HepG2 (cell line): Measurements from ENCODE around the gene LITAF. TPM values are rescaled to one million over a fixed set of nuclear protein-coding genes. Genes with fewer than 3 reads are reported as not detected.

Source experiments
- ATAC-seq: fragments of 200-7000 bp; cut with Tn5 transposase; 3 replicates; pipeline ENCODE4 v1.9.1; 2020; ENCODE audit warnings: mild to moderate bottlenecking, moderate library complexity
- BruUV-seq: library from RNA; stranded (reverse); fragments of 400-500 nt; replicated peaks from 2 replicates; lab custom pipeline; 2021; lab: Mats Ljungman, UMichigan
- CTCF ChIA-PET: fragments of 300-600 bp; formaldehyde crosslinking; extraction: SDS; loops from one replicate; lab custom pipeline; 2021; ENCODE audit warnings: low total read pairs, inconsistent platforms, low intra/inter-chr PET ratio; lab: Yijun Ruan, JAX
- POLR2A ChIA-PET: fragments of 350-600 bp; sonication (Branson Sonifier 250); formaldehyde crosslinking; loops from one replicate; lab custom pipeline; 2020; ENCODE audit warnings: antibody characterized with exemption, inconsistent platforms; lab: Yijun Ruan, JAX
- DNase-seq: peaks from one replicate; pipeline ENCODE4 v3.0.0-alpha.2; 2015; ENCODE audit warnings: low spot score
- FAIRE-seq: peaks from 3 replicates; lab custom pipeline; 2011; peaks lifted over from hg19 to GRCh38; lab: Jason Lieb, UNC
- H2AFZ ChIP-seq: one replicate; pipeline ENCODE4 v1.6.1; 2011; ENCODE audit warnings: low read length, inconsistent platforms
- H3K27ac ChIP-seq: fragments of 300-600 bp; 3 replicates; pipeline ENCODE4 v1.8.0; 2011; ENCODE audit warnings: mixed run types, mild to moderate bottlenecking, mixed read lengths, low read length, inconsistent platforms; ENCODE audit not compliant: insufficient read depth; ENCODE audit errors: extremely low read length
- H3K27me3 ChIP-seq, 2 experiments: fragments of 200-600 bp in 1 of 2; 2 replicates in 1 of 2; 3 replicates in 1 of 2; pipeline versions ENCODE4 v1.6.0 to v1.8.0; 2011; ENCODE audit warnings: low read length in 2 of 2, mild to moderate bottlenecking in 2 of 2, moderate library complexity in 2 of 2, inconsistent platforms in 1 of 2; ENCODE audit not compliant: insufficient read depth in 2 of 2, control insufficient read depth in 1 of 2
- H3K36me3 ChIP-seq, 2 experiments: fragments of 200-600 bp in 1 of 2; replicated peaks in 1 of 2; 2 replicates in 1 of 2; 3 replicates in 1 of 2; pipeline versions ENCODE4 v1.5.1 to v1.8.0; 2011; ENCODE audit warnings: low read length in 2 of 2, inconsistent platforms in 1 of 2; ENCODE audit not compliant: insufficient read depth in 2 of 2, control insufficient read depth in 1 of 2
- H3K4me1 ChIP-seq: 2 replicates; pipeline ENCODE4 v1.5.1; 2012; ENCODE audit warnings: low read length, inconsistent platforms; ENCODE audit not compliant: insufficient read depth
- H3K4me2 ChIP-seq: 2 replicates; pipeline ENCODE4 v1.6.0; 2011; ENCODE audit warnings: low read depth, low read length, inconsistent platforms
- H3K4me3 ChIP-seq, 3 experiments: fragments of 200-600 bp in 1 of 3; sonication (generic), shearing (Covaris generic) in 1 of 3; replicated peaks in 1 of 3; 2 replicates each; pipeline ENCODE4 v1.5.1; 2011 to 2016; ENCODE audit warnings: low read length in 3 of 3, inconsistent platforms in 2 of 3, low read depth in 2 of 3, mild to moderate bottlenecking in 2 of 3, control low read depth in 1 of 3, mixed read lengths in 1 of 3; ENCODE audit not compliant: insufficient read depth in 1 of 3
- H3K79me2 ChIP-seq: one replicate; pipeline ENCODE4 v1.6.1; 2011; ENCODE audit warnings: low read length, inconsistent platforms; ENCODE audit not compliant: insufficient read depth
- H3K9ac ChIP-seq: 2 replicates; pipeline ENCODE4 v1.6.0; 2011; ENCODE audit warnings: mild to moderate bottlenecking, low read depth, low read length, inconsistent platforms; ENCODE audit not compliant: insufficient read depth
- H3K9me3 ChIP-seq: 2 replicates; pipeline ENCODE4 v1.5.1; 2012; ENCODE audit warnings: mild to moderate bottlenecking, low read length
- H4K20me1 ChIP-seq: 2 replicates; pipeline ENCODE4 v1.6.0; 2011; ENCODE audit warnings: inconsistent platforms, mild to moderate bottlenecking, low read length, moderate library complexity; ENCODE audit not compliant: insufficient read depth
- CBX5 ChIP-seq: sonication (generic); formaldehyde crosslinking; IDR thresholded peaks from 2 replicates; pipeline ENCODE4 v1.4.0; 2020; ENCODE audit warnings: missing genetic modification reagents, borderline replicate concordance
- ETV6 ChIP-seq: sonication (generic); formaldehyde crosslinking; conservative IDR thresholded peaks from 2 replicates; pipeline ENCODE4 v1.4.0; 2020; ENCODE audit warnings: missing genetic modification reagents
- HDAC1 ChIP-seq: sonication (generic); formaldehyde crosslinking; IDR thresholded peaks from 2 replicates; pipeline ENCODE4 v1.5.1; 2020; ENCODE audit warnings: mild to moderate bottlenecking, missing genetic modification reagents
- MAZ ChIP-seq, 2 experiments: sonication (generic) in 1 of 2; formaldehyde crosslinking in 1 of 2; IDR thresholded peaks; 2 replicates each; pipeline versions ENCODE4 v1.5.0 to v1.6.1; 2012 to 2020; ENCODE audit warnings: low read depth in 2 of 2, mild to moderate bottlenecking in 2 of 2, borderline replicate concordance in 1 of 2, improper control_type of control experiment in 1 of 2, low read length in 1 of 2, missing genetic modification reagents in 1 of 2, moderate library complexity in 1 of 2
- RCOR2 ChIP-seq: IDR thresholded peaks from 2 replicates; pipeline ENCODE4 v1.6.1; 2016; ENCODE audit warnings: missing biosample characterization, missing genetic modification reagents
- TP53 ChIP-seq: sonication (generic); formaldehyde crosslinking; conservative IDR thresholded peaks from 2 replicates; pipeline ENCODE4 v1.4.0; 2020; ENCODE audit warnings: missing genetic modification reagents
- ZMYM3 ChIP-seq: sonication (generic); formaldehyde crosslinking; IDR thresholded peaks from 2 replicates; pipeline ENCODE4 v1.5.1; 2020; ENCODE audit warnings: mild to moderate bottlenecking, missing genetic modification reagents
- ZNF251 ChIP-seq: sonication (generic); formaldehyde crosslinking; IDR thresholded peaks from 2 replicates; pipeline ENCODE4 v1.9.0; 2021; ENCODE audit warnings: mild to moderate bottlenecking, missing genetic modification reagents
- ZSCAN20 ChIP-seq: sonication (generic); formaldehyde crosslinking; IDR thresholded peaks from 2 replicates; pipeline ENCODE4 v1.4.0; 2020; ENCODE audit warnings: missing genetic modification reagents, mild to moderate bottlenecking, borderline replicate concordance
- WGBS: methylation state at CpG from one replicate; pipeline ENCODE4 v1.1.6; 2017; ENCODE audit warnings: low lambda C conversion rate; 5-methylcytosine and 5-hydroxymethylcytosine counted together
- in situ Hi-C: cut with HindIII; loops from 2 replicates; pipeline ENCODE4 v1.10.0; 2017; ENCODE audit warnings: low pct_unique_long_range_greater_than_20kb; ENCODE audit not compliant: extremely low pct_ligation_motif_present
- intact Hi-C: fragments of 100-400 bp; cut with micrococcal nuclease; formaldehyde crosslinking; loops from one replicate; pipeline ENCODE4 v1.10.0; 2022; ENCODE audit not compliant: unreplicated experiment
- polyA plus RNA-seq, 8 experiments: library from polyadenylated mRNA; depleted of rRNA in 3 of 8; stranded (reverse) in 7 of 8; unstranded in 1 of 8; fragments of >200 nt; fragmentation: Illumina TruSeq in 4 of 8; extraction: Trizol in 4 of 8; gene quantifications; 2 replicates each; pipeline versions ENCODE4 v1.2.1 to v1.2.3, GENCODE V29; 2011 to 2016; ENCODE audit warnings: low read depth in 4 of 8, missing spikeins in 1 of 8, mixed read lengths in 1 of 8; ENCODE audit not compliant: insufficient read depth in 1 of 8
- total RNA-seq, 5 experiments: library from RNA; depleted of rRNA; stranded (reverse); fragments of >200 nt; fragmentation: Illumina TruSeq; extraction: Trizol; gene quantifications; 2 replicates each; pipeline ENCODE4 v1.2.3, GENCODE V29; 2016; ENCODE audit warnings: low read depth in 1 of 5
- TF ChIP-seq, protein P1 (sequence below): sonication (generic); formaldehyde crosslinking; IDR thresholded peaks from 2 replicates; pipeline ENCODE4 v1.4.0; 2020; ENCODE audit warnings: missing genetic modification reagents, borderline replicate concordance
- TF ChIP-seq, protein P2 (sequence below): sonication (generic); formaldehyde crosslinking; IDR thresholded peaks from 2 replicates; pipeline ENCODE4 v1.5.0; 2020; ENCODE audit warnings: missing genetic modification reagents
- TF ChIP-seq, protein P3 (sequence below): sonication (generic); formaldehyde crosslinking; IDR thresholded peaks from 2 replicates; pipeline ENCODE4 v1.5.1; 2020; ENCODE audit warnings: mild to moderate bottlenecking, missing genetic modification reagents, moderate library complexity
- TF ChIP-seq, protein P4 (sequence below): IDR thresholded peaks from 2 replicates; pipeline ENCODE4 v1.6.1; 2016; ENCODE audit warnings: control low read depth

The LITAF gene
- total and polyA plus RNA-seq, 2 of the 13 experiments (the other 11 are each of a cell fraction or from before 2014, with no cell fraction given), result 80.1 to 141 TPM

DNA sequence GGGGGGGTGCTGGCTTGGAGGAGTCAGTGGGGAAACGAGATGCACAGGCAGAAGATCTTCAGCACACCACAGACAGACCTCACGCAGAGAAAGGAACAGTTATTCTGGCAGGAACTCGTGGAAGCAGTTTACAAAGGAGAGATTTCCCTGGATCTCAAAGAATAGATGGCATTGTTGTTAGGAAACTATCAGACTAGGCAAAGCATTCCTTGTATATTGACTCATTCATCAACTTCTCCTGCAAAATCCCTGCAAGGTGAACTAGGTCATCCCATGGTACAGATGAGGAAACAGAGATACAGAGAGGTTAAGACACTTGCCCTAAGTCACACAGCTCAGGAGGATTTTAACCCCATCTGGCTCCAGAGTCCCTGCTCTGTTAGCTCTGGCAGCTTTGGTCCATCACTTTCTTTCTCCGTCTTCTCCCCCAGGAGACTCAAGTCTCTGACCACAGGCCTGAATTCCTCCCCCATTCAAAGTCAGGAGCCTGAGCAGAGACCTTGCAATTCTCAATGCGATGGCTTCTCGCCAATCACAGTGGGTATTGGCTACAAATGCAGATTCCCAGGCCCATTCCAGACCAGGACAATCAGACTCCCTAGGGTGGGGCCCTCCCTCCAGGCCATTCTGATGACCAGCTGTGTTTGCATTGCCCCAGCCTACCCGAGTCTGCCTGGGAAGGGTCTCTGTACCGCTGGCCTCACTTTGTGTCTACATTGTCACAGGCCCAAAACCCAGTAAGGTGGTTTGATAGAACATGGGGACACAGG, 56.4 kb downstream of the LITAF start:
- no peak overlapping the region for H3K27ac ChIP-seq
- CTCF ChIA-PET, result interaction anchor here (1.1 to 3.2 kb wide), 2 partner anchors 111 to 184 kb away, joined by 3 to 68 read pairs; no protein-coding TSS in a partner anchor
- TF ChIP-seq CBX5, result no peak
- peak; percentile 49; the same call in 1 of the 2 replicates for TF ChIP-seq ZMYM3
- TF ChIP-seq HDAC1, result no peak
- no peak for TF ChIP-seq ZNF251 (CRISPR knock-in tag)
- no peak for TF ChIP-seq ETV6
- TF ChIP-seq RCOR2 (CRISPR knock-in tag), result 0 out of 2 replicates have a peak, but pooled peaks have one; percentile 20
- TF ChIP-seq, protein P1, sequence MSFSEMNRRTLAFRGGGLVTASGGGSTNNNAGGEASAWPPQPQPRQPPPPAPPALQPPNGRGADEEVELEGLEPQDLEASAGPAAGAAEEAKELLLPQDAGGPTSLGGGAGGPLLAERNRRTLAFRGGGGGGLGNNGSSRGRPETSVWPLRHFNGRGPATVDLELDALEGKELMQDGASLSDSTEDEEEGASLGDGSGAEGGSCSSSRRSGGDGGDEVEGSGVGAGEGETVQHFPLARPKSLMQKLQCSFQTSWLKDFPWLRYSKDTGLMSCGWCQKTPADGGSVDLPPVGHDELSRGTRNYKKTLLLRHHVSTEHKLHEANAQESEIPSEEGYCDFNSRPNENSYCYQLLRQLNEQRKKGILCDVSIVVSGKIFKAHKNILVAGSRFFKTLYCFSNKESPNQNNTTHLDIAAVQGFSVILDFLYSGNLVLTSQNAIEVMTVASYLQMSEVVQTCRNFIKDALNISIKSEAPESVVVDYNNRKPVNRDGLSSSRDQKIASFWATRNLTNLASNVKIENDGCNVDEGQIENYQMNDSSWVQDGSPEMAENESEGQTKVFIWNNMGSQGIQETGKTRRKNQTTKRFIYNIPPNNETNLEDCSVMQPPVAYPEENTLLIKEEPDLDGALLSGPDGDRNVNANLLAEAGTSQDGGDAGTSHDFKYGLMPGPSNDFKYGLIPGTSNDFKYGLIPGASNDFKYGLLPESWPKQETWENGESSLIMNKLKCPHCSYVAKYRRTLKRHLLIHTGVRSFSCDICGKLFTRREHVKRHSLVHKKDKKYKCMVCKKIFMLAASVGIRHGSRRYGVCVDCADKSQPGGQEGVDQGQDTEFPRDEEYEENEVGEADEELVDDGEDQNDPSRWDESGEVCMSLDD, result no peak
- TF ChIP-seq, protein P2, sequence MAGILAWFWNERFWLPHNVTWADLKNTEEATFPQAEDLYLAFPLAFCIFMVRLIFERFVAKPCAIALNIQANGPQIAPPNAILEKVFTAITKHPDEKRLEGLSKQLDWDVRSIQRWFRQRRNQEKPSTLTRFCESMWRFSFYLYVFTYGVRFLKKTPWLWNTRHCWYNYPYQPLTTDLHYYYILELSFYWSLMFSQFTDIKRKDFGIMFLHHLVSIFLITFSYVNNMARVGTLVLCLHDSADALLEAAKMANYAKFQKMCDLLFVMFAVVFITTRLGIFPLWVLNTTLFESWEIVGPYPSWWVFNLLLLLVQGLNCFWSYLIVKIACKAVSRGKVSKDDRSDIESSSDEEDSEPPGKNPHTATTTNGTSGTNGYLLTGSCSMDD (CRISPR knock-in tag), result no peak
- TF ChIP-seq MAZ (IDR thresholded peaks at IDR 0.05; ENCODE audit: borderline replicate concordance, low read depth, low read length), result no peak
- no peak for TF ChIP-seq MAZ (CRISPR knock-in tag; IDR thresholded peaks at IDR 0.05; ENCODE audit: low read depth)
- TF ChIP-seq, protein P3, sequence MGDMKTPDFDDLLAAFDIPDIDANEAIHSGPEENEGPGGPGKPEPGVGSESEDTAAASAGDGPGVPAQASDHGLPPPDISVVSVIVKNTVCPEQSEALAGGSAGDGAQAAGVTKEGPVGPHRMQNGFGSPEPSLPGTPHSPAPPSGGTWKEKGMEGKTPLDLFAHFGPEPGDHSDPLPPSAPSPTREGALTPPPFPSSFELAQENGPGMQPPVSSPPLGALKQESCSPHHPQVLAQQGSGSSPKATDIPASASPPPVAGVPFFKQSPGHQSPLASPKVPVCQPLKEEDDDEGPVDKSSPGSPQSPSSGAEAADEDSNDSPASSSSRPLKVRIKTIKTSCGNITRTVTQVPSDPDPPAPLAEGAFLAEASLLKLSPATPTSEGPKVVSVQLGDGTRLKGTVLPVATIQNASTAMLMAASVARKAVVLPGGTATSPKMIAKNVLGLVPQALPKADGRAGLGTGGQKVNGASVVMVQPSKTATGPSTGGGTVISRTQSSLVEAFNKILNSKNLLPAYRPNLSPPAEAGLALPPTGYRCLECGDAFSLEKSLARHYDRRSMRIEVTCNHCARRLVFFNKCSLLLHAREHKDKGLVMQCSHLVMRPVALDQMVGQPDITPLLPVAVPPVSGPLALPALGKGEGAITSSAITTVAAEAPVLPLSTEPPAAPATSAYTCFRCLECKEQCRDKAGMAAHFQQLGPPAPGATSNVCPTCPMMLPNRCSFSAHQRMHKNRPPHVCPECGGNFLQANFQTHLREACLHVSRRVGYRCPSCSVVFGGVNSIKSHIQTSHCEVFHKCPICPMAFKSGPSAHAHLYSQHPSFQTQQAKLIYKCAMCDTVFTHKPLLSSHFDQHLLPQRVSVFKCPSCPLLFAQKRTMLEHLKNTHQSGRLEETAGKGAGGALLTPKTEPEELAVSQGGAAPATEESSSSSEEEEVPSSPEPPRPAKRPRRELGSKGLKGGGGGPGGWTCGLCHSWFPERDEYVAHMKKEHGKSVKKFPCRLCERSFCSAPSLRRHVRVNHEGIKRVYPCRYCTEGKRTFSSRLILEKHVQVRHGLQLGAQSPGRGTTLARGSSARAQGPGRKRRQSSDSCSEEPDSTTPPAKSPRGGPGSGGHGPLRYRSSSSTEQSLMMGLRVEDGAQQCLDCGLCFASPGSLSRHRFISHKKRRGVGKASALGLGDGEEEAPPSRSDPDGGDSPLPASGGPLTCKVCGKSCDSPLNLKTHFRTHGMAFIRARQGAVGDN (CRISPR knock-in tag), result no peak
- no peak for TF ChIP-seq TP53 (CRISPR knock-in tag)
- TF ChIP-seq ZSCAN20 (CRISPR knock-in tag), result no peak
- TF ChIP-seq, protein P4, sequence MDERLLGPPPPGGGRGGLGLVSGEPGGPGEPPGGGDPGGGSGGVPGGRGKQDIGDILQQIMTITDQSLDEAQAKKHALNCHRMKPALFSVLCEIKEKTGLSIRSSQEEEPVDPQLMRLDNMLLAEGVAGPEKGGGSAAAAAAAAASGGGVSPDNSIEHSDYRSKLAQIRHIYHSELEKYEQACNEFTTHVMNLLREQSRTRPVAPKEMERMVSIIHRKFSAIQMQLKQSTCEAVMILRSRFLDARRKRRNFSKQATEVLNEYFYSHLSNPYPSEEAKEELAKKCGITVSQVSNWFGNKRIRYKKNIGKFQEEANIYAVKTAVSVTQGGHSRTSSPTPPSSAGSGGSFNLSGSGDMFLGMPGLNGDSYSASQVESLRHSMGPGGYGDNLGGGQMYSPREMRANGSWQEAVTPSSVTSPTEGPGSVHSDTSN (CRISPR knock-in tag), result no peak

More for the DNA sequence above, 56.4 kb downstream of the LITAF start:
- POLR2A ChIA-PET, result interaction anchor here (2.1 kb wide), 1 partner anchor 267 kb away, joined by 12 read pairs; the partner anchor contains the start of gene ZC3H7A
- no peaks in the 10 kb centered on the region for H3K36me3 ChIP-seq
- no peak overlapping the region for H3K4me3 ChIP-seq
- no peaks in the 10 kb centered on the region for H3K9me3 ChIP-seq
- no peak overlapping the region for H3K4me2 ChIP-seq
- H3K27me3 ChIP-seq, result peaks cover 0 to 4% of the 10 kb centered on the region in 2 experiments; a peak in 3 of 5 replicates
- no peak overlapping the region for H2AFZ ChIP-seq
- H4K20me1 ChIP-seq, result no peaks in the 10 kb centered on the region
- no peaks in the 10 kb centered on the region for H3K79me2 ChIP-seq
- FAIRE-seq (no peak), DNase-seq (peak; percentile 27), ATAC-seq (no peak)
- H3K4me1 ChIP-seq, result peaks cover 21% of the 10 kb centered on the region
- intact Hi-C loops, result loop anchor here (5.0 kb wide), 3 partner anchors 57 to 568 kb away; partner anchors contain the start of gene LITAF
- no TSS peak for BruUV-seq
- WGBS, result 46% methylated on average over 8 of the region's 8 CpGs
- H3K9ac ChIP-seq, result no peak overlapping the region
- in situ Hi-C loops, result loop anchor here (5.0 to 10.0 kb wide), 2 partner anchors 112 to 284 kb away; no protein-coding TSS in a partner anchor
